Cardiac fibroblast (primary cell): ENCODE results near the gene MMP2.

Experiments
- DNase-seq, 2 donors: peaks; one replicate each; pipeline versions ENCODE4 v3.0.0 to v3.0.0-alpha.2; 2010; ENCODE audit warnings: low read depth in 2 of 2
- H3K4me3 ChIP-seq, 2 donors: replicated peaks in 1 of 2; 1 replicate in 1 of 2; 2 replicates in 1 of 2; pipeline ENCODE4 v1.5.1; 2011; ENCODE audit warnings: low read depth in 2 of 2, low read length in 2 of 2, mild to moderate bottlenecking in 2 of 2, moderate library complexity in 1 of 2
- CTCF ChIP-seq: IDR thresholded peaks from one replicate; pipeline ENCODE4 v1.5.1; 2011; ENCODE audit warnings: low read depth, mild to moderate bottlenecking, low read length, inconsistent platforms

Gene MMP2

DNA sequence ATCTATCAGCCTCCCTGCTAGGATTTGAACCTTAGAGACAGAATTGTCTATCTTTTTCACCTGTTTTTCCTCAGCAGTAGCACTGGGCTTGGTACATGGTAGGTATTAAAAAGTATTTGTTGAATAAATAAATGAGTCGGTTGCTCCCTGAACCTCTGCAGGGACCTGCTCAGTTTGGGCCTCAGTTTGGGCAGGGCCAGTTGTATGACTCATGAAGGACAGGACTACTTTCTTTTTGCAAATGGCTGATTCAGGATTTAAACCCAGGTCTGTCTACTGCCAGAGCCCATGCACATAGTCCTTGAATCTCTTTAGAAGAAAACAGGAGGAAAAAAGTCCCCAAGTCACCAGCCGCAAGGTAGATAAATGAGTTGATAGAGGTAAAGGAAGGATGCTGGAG is 3.1 kb downstream of the MMP2 start:
- no peak for TF ChIP-seq CTCF
- peak overlapping the region in 1 of 2 donors; percentile 65 for H3K4me3 ChIP-seq
- DNase-seq = peak; percentile 25 to 57

- no peak overlapping the region for H3K4me3 ChIP-seq
- DNase-seq = peak; percentile 93 to 94
- TF ChIP-seq CTCF = no peak
Observed at GRCh38 chr16:55487048-55487803, 8.2 kb downstream of the MMP2 start.

- no peak for DNase-seq
- TF ChIP-seq CTCF = no peak
- no peak overlapping the region for H3K4me3 ChIP-seq
Observed at GRCh38 chr16:55488306-55488705, 9.3 kb downstream of the MMP2 start.

GRCh38 chr16:55489119-55489955 is 10.3 kb downstream of the MMP2 start:
- DNase-seq = no peak
- H3K4me3 ChIP-seq = no peak overlapping the region
- TF ChIP-seq CTCF = no peak

GRCh38 chr16:55489956-55490265 is 10.9 kb downstream of the MMP2 start:
- no peak for DNase-seq
- no peak overlapping the region for H3K4me3 ChIP-seq
- no peak for TF ChIP-seq CTCF

DNA sequence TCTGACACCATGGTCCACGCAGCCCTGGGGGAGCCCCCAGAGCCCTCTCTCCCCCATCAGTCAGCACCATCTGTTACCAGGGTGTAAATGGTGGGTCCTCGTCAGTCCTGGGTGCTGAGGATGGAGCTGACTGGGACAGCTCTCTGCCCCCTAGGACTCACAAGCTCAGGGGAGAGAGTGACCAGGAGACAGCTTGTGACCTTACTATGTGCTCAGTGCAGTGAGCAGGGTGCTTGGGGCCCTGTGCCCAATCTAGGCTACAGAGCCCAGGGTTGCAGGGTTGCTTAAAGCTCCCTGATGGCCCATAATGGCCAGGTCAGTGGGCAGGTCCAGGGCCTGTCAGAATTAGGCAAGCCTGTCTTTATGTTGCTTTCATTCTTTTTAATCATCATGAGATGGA is 11.3 kb downstream of the MMP2 start:
- no peak overlapping the region for H3K4me3 ChIP-seq
- TF ChIP-seq CTCF = no peak
- no peak for DNase-seq
